ENCODE results near the gene SLC23A2.
"Not testable (repeated sequence)": the region's sequence is repeated elsewhere in the genome, so short reads cannot be mapped to it uniquely, and the experiment has no call there.

SLC23A2 gene

DNA sequence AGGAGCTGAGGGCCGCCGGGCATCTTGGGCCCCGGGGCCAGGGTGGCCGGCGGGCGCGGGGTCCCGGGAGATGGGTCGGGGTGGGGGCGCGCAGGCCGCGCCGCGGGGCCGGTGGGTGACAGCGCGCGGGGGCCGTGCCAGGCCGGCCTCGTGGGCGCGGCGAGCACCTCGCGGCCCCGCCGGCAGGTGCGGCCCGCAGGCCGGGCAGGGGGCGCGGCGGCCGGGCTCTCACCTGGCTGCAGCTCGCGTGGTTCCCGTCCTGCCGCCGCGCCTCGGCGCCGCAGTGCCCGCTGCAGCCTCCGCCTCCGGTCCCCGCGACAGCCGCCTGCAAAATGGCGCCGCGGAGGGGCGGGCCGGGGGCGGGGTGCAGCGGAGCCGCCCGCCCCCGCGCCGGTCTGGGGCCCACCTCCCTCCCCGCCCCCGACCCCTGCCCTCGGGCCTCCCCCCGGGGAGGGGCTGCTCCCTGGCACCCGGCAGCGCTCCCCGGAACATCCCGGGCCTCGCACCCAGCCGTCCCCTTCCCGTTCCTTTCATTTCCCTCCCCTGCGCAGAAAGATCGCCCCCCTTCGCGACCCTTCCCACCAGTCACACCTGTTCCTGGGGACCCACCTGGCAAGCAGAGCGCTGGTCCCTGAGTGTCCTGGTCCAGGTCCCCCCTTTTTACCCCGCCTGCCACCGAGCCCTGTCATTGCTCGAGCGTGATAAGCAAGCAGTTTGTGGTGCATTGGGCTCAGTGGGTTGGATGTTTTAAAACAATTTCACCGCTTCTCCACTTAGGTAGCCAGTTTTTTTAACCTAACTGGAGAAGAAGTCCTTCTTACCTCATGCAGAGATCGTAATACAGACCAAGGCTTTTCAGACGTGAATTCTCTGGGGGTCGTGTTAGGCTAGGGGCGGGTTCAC lies at the start of gene SLC23A2:
TSS of gene SLC23A2 (minus strand) at position 337 of the 903 bp plus-strand sequence. CDS start 68,948 bp downstream, outside the sequence.
- DNase-seq (ENCODE audit: low read depth): peak; percentile 59

GRCh38 chr20:5046656-5047339 lies 45.5 kb upstream of the SLC23A2 start:
- no peak for DNase-seq (ENCODE audit: low read depth)

DNA sequence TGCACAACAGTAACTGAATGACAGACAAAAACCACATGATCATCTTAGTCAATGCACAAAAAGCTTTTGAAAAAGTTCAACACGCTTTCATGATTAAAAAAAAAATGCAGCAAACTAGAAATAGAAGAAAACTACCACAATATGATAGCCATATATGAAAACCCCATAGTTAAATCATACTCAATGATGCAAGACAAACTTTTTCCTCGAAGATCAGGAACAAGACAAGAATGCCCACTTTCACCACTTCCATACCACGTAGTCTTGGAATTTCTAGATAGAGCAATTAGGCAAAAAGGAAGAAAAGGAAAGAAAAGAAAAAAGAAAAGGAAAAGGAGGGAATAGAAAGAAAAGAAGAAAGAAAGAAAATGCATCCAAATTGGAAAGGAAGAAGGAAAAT lies 44.6 kb upstream of the SLC23A2 start:
- DNase-seq (ENCODE audit: low read depth): no peak

GRCh38 chr20:5044075-5044620 lies 42.8 kb upstream of the SLC23A2 start:
- no peak for DNase-seq (ENCODE audit: low read depth)

DNA sequence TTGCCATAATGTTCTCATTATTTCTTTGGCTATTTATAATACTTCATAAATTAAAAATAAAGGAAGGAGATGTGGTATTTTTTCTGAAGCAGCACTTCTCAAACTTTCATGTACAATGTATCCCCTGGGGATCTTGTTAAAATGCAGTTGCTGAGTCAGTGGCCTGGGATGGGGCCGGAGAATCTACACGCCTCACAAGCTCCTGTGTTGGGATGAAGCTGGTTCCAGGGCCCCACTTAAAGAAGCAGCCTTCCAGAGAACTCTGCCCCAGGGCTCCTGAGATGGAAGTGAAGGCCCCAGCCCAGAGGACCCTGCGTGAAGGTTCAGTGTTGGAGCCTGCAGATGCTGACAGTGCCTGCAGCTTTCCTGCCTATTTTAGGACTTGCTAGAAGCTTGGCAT lies 40.1 kb upstream of the SLC23A2 start:
- no peak for DNase-seq (ENCODE audit: low read depth)

GRCh38 chr20:5040345-5040744 lies 39.0 kb upstream of the SLC23A2 start:
- DNase-seq (ENCODE audit: low read depth): no peak

- DNase-seq (ENCODE audit: low read depth): no peak
Observed at GRCh38 chr20:5039889-5040288, 38.6 kb upstream of the SLC23A2 start.

DNA sequence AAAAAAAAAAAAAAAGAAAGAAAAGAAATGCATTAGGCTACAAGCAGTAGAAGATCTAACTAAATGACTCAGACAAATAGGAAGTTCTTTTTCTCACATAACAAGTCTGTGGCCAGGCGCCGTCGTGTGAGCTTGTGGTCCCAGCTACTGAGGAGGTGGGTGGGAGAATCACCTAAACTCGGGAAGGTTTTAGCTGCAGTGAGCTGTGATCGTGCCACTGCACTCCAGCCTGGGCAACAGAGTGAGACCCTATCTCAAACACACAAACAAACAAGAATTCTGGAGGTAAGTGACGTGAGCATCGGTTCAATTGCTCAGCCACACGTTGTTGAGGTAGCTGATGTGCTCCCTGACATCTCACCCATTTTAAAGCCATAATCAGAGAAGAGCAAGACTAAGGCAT lies 37.9 kb upstream of the SLC23A2 start:
- peak; percentile 46 for DNase-seq (ENCODE audit: low read depth)

GRCh38 chr20:5036828-5037227 lies 35.5 kb upstream of the SLC23A2 start:
- no peak for DNase-seq (ENCODE audit: low read depth)

DNA sequence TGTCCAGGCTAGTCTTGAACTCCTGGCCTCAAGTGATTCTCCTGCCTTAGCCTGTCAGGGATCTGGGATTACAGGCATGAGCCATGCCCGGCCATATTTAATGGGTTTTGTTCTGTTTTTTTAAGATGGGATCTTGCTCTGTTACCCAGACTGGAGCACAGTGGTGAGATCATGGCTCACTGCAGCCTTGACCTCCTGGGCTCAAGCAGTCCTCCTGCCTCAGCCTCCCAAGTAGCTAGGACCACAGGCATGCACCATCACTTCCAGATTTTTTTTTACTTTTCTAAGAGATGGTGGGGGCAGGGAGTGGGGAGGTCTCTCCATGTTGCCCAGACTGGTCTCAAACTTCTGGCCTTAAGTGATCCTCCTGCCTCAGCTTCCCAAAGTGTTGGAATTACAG lies 34.2 kb upstream of the SLC23A2 start:
- not testable (repeated sequence) for DNase-seq (ENCODE audit: low read depth)

DNA sequence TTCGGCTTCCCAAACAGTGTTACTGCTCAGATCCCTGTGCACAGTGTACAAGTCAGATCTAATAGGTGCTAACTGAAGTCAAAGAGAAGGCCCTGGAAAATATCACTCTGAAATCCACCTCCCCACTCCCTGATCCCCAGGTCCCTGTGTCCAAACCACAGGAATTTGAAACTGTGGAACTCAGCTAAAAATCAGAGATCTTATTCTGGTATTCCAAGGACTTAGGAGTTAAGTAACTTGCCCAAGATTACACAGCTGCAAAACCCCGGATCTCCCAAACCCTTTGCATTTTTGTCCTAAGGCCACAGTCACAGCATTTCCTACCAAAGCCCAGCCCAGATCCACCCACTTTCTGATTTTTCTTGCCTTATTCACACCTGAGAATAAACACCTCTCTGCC lies 32.3 kb upstream of the SLC23A2 start:
- no peak for DNase-seq (ENCODE audit: low read depth)

GRCh38 chr20:5031701-5032100 lies 30.4 kb upstream of the SLC23A2 start:
- not testable (repeated sequence) for DNase-seq (ENCODE audit: low read depth)

DNA sequence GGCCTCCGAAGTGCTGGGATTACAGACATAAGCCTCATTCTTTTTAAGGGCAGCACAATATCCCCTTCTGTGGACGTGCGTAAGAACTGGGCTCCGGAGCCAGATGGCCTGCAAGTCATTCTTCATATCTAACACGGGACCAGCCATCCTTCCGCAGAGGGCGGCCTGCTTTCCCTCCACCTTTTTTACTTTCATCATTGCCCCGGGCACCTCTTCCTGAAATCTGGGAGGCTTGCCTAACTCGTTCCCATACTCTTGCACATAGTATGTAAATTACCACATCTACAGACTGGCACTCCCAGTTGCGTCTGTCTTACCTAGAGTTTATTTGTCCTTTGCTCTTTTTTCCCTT lies 29.9 kb upstream of the SLC23A2 start:
- DNase-seq (ENCODE audit: low read depth): no peak

GRCh38 chr20:5030348-5031205 lies 29.3 kb upstream of the SLC23A2 start:
- DNase-seq (ENCODE audit: low read depth): no peak

DNA sequence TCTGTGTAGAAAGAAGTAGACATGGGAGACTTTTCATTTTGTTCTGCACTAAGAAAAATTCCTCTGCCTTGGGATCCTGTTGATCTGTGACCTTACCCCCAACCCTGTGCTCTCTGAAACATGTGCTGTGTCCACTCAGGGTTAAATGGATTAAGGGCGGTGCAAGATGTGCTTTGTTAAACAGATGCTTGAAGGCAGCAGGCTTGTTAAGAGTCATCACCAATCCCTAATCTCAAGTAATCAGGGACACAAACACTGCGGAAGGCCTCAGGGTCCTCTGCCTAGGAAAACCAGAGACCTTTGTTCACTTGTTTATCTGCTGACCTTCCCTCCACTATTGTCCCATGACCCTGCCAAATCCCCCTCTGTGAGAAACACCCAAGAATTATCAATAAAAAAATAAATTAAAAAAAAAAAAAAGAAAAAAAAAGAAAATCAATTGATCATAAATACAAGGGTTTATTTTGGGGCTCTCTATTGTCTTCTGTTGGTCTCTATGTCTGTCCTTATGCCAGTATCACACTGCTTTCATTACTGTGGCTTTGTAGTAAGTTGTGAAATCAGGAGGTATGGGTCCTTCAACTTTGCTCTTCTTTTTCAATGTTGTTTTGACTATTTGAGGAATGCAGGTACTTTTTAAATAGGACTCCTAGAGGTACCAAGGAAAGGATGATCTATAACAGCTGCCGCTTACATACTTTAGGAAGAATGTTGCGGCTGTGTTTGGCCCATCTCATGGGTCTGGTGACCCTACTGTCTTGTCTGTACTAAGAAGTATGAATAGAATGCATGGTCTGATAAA lies 27.1 kb upstream of the SLC23A2 start:
- DNase-seq (ENCODE audit: low read depth): not testable (repeated sequence)

DNA sequence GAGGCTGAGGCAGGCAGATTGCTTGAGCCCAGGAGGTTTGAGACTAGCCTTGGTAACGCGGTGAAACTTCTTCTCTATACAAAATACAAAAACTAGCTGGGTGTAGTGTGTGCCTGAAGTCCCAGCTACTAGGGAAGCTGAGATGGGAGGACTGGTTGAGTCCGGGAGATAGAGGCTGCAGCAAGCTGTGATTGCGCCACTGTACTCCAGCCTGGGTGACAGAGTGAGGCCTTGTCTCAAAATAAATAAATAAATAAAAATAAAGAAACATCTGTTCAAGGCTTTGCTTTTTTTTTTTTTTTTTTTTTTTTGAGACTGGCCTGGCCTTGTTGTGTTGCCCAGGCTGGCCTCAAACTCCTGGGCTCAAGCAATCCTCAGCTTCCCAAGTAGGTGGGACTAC lies 23.7 kb upstream of the SLC23A2 start:
- DNase-seq (ENCODE audit: low read depth): no peak

DNA sequence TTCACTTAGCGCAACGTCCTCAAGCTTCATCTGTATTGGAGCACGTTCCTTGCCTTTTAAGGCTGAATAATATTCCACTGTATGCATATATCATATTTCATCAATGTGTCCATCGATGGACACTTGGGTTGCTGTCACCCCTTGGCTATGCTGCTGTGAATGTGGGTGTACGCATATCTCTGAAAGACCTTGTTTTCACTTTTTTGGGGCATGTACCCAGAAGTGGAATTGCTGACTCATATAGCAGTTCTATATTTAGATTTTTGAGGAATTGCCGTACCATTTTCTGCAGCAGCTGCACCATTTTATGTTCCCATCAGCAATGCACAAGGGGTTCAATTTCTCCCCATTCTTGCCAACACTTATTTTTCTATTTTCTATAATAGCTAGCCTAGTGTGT lies 22.8 kb upstream of the SLC23A2 start:
- DNase-seq (ENCODE audit: low read depth): no peak

DNA sequence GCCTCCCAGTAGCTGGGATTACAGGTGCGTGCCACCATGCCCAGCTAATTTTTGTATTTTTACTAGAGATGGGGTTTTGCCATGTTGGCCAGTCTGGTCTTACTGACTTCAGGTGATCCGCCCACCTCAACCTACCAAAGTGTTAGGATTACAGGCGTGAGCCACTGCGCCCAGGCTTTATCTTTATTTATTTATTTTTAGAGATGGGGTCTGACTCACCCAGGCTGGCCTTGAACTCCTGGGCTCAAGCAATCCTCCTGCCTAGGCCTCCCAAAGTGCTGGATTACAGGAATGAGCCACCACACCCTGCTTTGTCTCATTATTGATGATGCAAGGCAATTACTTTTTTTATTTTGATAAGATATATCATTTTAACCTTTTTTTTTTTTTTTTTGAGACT lies 21.9 kb upstream of the SLC23A2 start:
- DNase-seq (ENCODE audit: low read depth): not testable (repeated sequence)

DNA sequence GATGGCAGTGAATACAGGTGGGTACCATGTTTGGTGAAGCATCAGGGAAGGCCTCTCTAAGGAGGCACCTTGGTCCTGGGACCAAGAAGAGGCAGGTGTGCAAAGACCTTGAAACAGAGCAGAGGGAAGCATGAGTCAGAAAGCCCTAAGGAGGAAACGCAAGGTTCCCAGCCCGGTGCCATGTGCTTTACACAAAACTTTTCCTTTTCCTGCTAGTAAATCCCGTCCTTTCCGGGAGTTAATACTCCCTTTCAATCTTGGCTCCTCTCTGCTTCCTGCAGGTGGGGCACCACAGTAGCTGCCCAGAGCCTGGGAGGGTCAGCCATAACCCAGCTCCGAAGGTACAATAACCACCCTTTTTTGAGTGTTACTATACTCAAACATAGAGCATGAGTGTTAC lies 19.4 kb upstream of the SLC23A2 start:
- DNase-seq (ENCODE audit: low read depth): no peak

GRCh38 chr20:5013682-5014447 lies 12.6 kb upstream of the SLC23A2 start:
- DNase-seq (ENCODE audit: low read depth): no peak

DNA sequence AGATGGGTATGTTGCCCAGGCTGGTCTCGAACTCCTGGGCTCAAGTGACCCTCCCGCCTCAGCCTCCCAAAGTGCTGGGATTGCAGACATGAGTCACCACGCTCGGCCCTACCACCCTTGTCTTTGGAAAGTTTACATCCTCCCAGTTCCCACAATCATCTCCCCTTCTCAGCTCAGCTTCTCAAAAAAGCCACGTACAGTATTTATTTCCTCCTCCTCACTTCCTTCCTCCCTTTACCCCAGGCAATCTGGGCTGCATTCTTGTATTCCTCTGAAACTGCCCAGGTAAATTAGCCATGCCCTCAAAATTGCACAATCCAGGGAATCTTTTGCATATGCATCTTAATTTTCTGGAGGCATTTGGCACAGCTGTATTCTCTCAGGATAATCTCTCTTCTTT lies 7.4 kb upstream of the SLC23A2 start:
- DNase-seq (ENCODE audit: low read depth): no peak

Measured in stimulated activated CD8-positive, alpha-beta memory T cell treated with anti-CD3 and anti-CD28 coated beads, Interleukin-12 subunit alpha, Interleukin-12 subunit beta, amount 100 ng/mL, for 4 hours (primary cell).